ENCODE results near the gene G3BP2.

Gene G3BP2

DNA sequence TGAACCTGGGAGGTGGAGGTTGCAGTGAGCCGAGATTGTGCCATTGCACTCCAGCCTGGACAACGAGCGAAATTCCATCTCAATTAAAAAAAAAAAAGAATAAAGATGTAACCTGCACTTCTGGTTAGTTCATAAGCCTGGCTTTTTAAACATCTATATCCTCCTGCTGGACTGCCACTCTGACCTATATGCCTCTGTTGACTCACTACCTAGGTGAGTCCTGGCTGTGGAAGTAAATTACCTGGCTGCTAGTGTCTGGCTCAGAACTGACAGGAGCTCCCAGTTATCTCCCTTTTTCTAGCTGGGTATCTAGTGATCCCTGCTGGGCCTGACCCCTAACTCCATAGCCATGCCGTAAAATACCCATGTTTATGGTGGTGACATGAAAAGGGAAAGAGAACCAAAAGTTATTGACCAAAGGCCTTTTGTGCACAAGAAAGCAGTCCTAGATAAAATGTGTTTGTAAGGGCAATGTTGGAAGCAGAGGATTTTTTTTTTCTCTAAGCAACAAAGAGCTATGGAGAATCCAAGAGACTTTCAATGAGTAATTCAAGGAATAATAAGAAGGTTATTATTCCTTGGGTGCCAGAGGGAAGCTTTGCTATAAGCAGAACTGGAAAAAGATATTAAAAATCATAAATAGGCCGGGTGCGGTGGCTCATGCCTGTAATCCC, 10.4 kb upstream of the G3BP2 start:
- Histone ChIP-seq H3K27ac (ENCODE audit: low read depth, low read length) (no peak overlapping the region), H3K4me3 (ENCODE audit: low read length) (no peak overlapping the region), H3K4ac (ENCODE audit: low read depth, low read length) (no peak overlapping the region), H2BK120ac (ENCODE audit: low read depth, low read length) (no peak overlapping the region), H4K5ac (ENCODE audit: low read length) (no peak overlapping the region), H2BK5ac (ENCODE audit: low read length) (no peak overlapping the region), H3K56ac (ENCODE audit: low read length) (no peak overlapping the region), H3K4me1 (ENCODE audit: control insufficient read depth, low read depth, low read length) (no peaks in the 10 kb centered on the region), H3K9ac (ENCODE audit: low read length) (no peak overlapping the region), H3K4me2 (ENCODE audit: low read length) (no peak overlapping the region), H4K8ac (ENCODE audit: low read depth, low read length) (no peak overlapping the region), H3K79me2 (ENCODE audit: control insufficient read depth, insufficient read depth, low read length) (no peaks in the 10 kb centered on the region), H3K36me3 (ENCODE audit: control insufficient read depth, insufficient read depth, low read length) (no peaks in the 10 kb centered on the region), H3K79me1 (ENCODE audit: low read length) (no peaks in the 10 kb centered on the region), H3K18ac (ENCODE audit: low read length) (no peak overlapping the region), H2BK15ac (replicated peaks; ENCODE audit: low read depth) (no peak overlapping the region), H3K23ac (ENCODE audit: low read length) (no peak overlapping the region), H2AK5ac (ENCODE audit: low read length) (no peak overlapping the region), H3K27me3 (ENCODE audit: insufficient read depth, low read length, poor library complexity) (no peaks in the 10 kb centered on the region)
- no peak for DNase-seq
- no CpG with 5 or more reads among the region's 6 CpGs for WGBS (ENCODE audit: extremely low coverage, insufficient coverage, low lambda C conversion rate)

DNA sequence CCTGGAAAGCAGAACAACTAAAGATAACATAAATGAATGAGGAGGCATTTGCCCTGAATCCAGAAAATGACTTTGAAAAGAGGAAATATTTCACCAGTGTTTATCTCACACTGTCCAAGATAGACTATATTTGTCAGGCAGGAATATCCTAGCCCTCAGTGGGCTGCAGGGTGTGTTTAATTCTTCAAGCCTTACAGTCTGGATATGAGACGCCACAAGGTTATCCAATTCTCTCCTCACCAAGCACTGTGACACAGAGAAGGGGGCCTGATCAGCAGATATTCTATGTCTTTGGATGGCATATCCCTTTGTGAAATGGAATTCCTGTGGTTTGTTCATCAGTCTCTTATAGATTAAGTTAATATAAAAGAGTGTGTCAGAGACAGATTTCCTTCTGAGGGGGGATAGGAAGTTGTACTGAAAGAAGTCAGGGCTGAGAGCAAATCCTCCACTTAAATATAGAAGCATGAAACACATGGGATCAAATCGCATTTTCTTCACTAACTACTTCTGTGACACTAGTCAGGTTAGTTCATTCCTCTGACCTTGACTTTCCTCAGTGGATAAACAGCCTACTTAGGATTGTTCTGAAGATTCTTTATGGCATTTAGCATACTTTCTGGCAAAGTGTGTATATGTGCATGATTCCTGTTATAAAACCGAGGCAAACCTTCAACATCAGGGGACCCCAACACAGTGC, 6.8 kb upstream of the G3BP2 start:
- no peak for DNase-seq
- no peak overlapping the region for H4K5ac ChIP-seq (ENCODE audit: low read length)
- H3K4ac ChIP-seq (ENCODE audit: low read depth, low read length): no peak overlapping the region
- no peaks in the 10 kb centered on the region for H3K36me3 ChIP-seq (ENCODE audit: control insufficient read depth, insufficient read depth, low read length)
- H2BK120ac ChIP-seq (ENCODE audit: low read depth, low read length): no peak overlapping the region
- no peak overlapping the region for H2BK15ac ChIP-seq (replicated peaks; ENCODE audit: low read depth)
- no peak overlapping the region for H4K8ac ChIP-seq (ENCODE audit: low read depth, low read length)
- no peak overlapping the region for H3K18ac ChIP-seq (ENCODE audit: low read length)
- H3K27me3 ChIP-seq (ENCODE audit: insufficient read depth, low read length, poor library complexity): no peaks in the 10 kb centered on the region
- H3K27ac ChIP-seq (ENCODE audit: low read depth, low read length): no peak overlapping the region
- H2BK5ac ChIP-seq (ENCODE audit: low read length): no peak overlapping the region
- no peaks in the 10 kb centered on the region for H3K79me2 ChIP-seq (ENCODE audit: control insufficient read depth, insufficient read depth, low read length)
- no peak overlapping the region for H3K4me2 ChIP-seq (ENCODE audit: low read length)
- H3K9ac ChIP-seq (ENCODE audit: low read length): no peak overlapping the region
- H2AK5ac ChIP-seq (ENCODE audit: low read length): no peak overlapping the region
- no peak overlapping the region for H3K4me3 ChIP-seq (ENCODE audit: low read length)
- no peak overlapping the region for H3K56ac ChIP-seq (ENCODE audit: low read length)
- H3K4me1 ChIP-seq (ENCODE audit: control insufficient read depth, low read depth, low read length): no peaks in the 10 kb centered on the region
- H3K79me1 ChIP-seq (ENCODE audit: low read length): no peaks in the 10 kb centered on the region
- H3K23ac ChIP-seq (ENCODE audit: low read length): no peak overlapping the region
- no CpG with 5 or more reads among the region's 3 CpGs for WGBS (ENCODE audit: extremely low coverage, insufficient coverage, low lambda C conversion rate)

DNA sequence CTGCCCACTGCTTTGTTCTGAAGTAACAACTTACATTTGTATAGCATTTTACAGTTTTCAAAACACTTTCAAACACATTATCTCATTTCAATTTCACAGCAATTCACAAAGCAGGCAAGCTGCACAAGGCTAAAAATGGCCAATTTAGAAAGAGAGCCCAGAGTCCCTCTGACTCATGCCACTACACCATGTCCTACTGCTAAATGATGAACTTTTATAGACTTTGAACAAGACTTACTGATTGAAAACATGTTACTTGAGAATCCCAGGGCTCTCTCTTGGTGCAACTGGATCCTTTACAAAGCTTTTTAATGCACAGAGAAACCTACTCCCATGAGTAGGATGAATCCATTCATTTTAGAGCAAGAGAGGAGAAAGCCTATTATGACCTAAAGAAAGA, 5.8 kb upstream of the G3BP2 start:
- Histone ChIP-seq H2BK120ac (ENCODE audit: low read depth, low read length) (no peak overlapping the region), H3K4ac (ENCODE audit: low read depth, low read length) (no peak overlapping the region), H2AK5ac (ENCODE audit: low read length) (no peak overlapping the region), H3K56ac (ENCODE audit: low read length) (no peak overlapping the region), H3K4me3 (ENCODE audit: low read length) (no peak overlapping the region), H3K79me1 (ENCODE audit: low read length) (no peaks in the 10 kb centered on the region), H3K79me2 (ENCODE audit: control insufficient read depth, insufficient read depth, low read length) (no peaks in the 10 kb centered on the region), H3K36me3 (ENCODE audit: control insufficient read depth, insufficient read depth, low read length) (no peaks in the 10 kb centered on the region), H3K9ac (ENCODE audit: low read length) (no peak overlapping the region), H3K27ac (ENCODE audit: low read depth, low read length) (no peak overlapping the region), H4K5ac (ENCODE audit: low read length) (no peak overlapping the region), H3K4me2 (ENCODE audit: low read length) (no peak overlapping the region), H3K23ac (ENCODE audit: low read length) (no peak overlapping the region), H2BK15ac (replicated peaks; ENCODE audit: low read depth) (no peak overlapping the region), H2BK5ac (ENCODE audit: low read length) (no peak overlapping the region), H4K8ac (ENCODE audit: low read depth, low read length) (no peak overlapping the region), H3K4me1 (ENCODE audit: control insufficient read depth, low read depth, low read length) (no peaks in the 10 kb centered on the region), H3K27me3 (ENCODE audit: insufficient read depth, low read length, poor library complexity) (no peaks in the 10 kb centered on the region), H3K18ac (ENCODE audit: low read length) (no peak overlapping the region)
- no peak for DNase-seq

DNA sequence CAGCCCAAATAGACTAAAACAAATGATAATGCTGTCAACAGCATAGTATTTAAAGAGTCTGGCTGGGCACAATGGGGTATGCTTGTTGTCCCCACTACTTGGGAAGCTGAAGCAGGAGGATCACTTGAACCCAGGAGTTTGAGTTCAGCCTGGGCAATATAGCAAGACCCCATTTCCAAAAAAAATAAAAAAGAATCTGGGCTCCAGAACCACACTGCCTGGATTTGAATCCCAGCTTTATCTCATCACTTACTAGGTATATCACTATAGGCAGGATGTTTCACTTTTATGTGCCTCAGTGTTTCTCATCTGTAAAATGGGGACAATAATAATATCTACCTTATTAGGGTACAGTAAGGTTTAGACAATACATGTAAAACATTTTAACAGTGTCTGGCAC, 5.3 kb upstream of the G3BP2 start:
- no peaks in the 10 kb centered on the region for H3K27me3 ChIP-seq (ENCODE audit: insufficient read depth, low read length, poor library complexity)
- no peak overlapping the region for H2BK15ac ChIP-seq (replicated peaks; ENCODE audit: low read depth)
- H3K4me3 ChIP-seq (ENCODE audit: low read length): no peak overlapping the region
- H3K4me1 ChIP-seq (ENCODE audit: control insufficient read depth, low read depth, low read length): no peaks in the 10 kb centered on the region
- no peaks in the 10 kb centered on the region for H3K79me2 ChIP-seq (ENCODE audit: control insufficient read depth, insufficient read depth, low read length)
- H3K4me2 ChIP-seq (ENCODE audit: low read length): no peak overlapping the region
- no peak overlapping the region for H3K18ac ChIP-seq (ENCODE audit: low read length)
- no peaks in the 10 kb centered on the region for H3K79me1 ChIP-seq (ENCODE audit: low read length)
- no peak overlapping the region for H3K23ac ChIP-seq (ENCODE audit: low read length)
- H2AK5ac ChIP-seq (ENCODE audit: low read length): no peak overlapping the region
- no peak overlapping the region for H4K8ac ChIP-seq (ENCODE audit: low read depth, low read length)
- H4K5ac ChIP-seq (ENCODE audit: low read length): no peak overlapping the region
- H3K36me3 ChIP-seq (ENCODE audit: control insufficient read depth, insufficient read depth, low read length): no peaks in the 10 kb centered on the region
- no peak overlapping the region for H3K9ac ChIP-seq (ENCODE audit: low read length)
- H3K56ac ChIP-seq (ENCODE audit: low read length): no peak overlapping the region
- no peak overlapping the region for H3K27ac ChIP-seq (ENCODE audit: low read depth, low read length)
- no peak overlapping the region for H2BK5ac ChIP-seq (ENCODE audit: low read length)
- H2BK120ac ChIP-seq (ENCODE audit: low read depth, low read length): no peak overlapping the region
- no peak overlapping the region for H3K4ac ChIP-seq (ENCODE audit: low read depth, low read length)
- DNase-seq: no peak

DNA sequence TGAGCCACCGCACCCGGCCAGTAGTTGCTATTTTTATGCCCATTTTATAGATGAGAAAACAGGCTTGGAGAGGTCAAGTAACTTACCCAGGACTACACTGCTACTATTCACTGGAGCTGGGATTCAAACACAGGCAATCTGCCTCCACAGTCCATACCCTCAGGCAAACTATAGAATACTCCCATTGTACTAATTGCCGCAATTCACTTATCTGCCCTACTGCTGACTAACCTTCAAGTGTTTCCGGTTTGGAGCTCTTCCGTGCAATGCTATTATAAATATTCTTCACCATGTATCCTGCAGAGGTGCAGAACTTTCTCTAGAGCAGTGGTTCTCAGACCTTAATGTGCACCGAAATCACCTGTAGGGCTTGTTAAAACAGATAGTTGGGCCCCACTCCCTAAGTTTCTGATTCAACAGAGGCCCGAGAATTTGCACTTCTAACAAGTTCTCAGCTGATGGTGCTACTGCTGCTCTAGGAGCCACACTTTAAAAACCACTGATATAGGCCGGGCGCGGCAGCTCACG, 1.9 kb upstream of the G3BP2 start:
- no peaks in the 10 kb centered on the region for H3K79me1 ChIP-seq (ENCODE audit: low read length)
- H3K4me1 ChIP-seq (ENCODE audit: control insufficient read depth, low read depth, low read length): peaks cover 2% of the 10 kb centered on the region
- no peak overlapping the region for H3K4me3 ChIP-seq (ENCODE audit: low read length)
- H3K4me2 ChIP-seq (ENCODE audit: low read length): no peak overlapping the region
- no peaks in the 10 kb centered on the region for H3K27me3 ChIP-seq (ENCODE audit: insufficient read depth, low read length, poor library complexity)
- H2AK5ac ChIP-seq (ENCODE audit: low read length): no peak overlapping the region
- H3K9ac ChIP-seq (ENCODE audit: low read length): no peak overlapping the region
- peaks cover 28% of the 10 kb centered on the region for H3K79me2 ChIP-seq (ENCODE audit: control insufficient read depth, insufficient read depth, low read length)
- H2BK15ac ChIP-seq (replicated peaks; ENCODE audit: low read depth): no peak overlapping the region
- no peak for DNase-seq
- no peak overlapping the region for H3K4ac ChIP-seq (ENCODE audit: low read depth, low read length)
- no peak overlapping the region for H2BK5ac ChIP-seq (ENCODE audit: low read length)
- H4K8ac ChIP-seq (ENCODE audit: low read depth, low read length): no peak overlapping the region
- H3K18ac ChIP-seq (ENCODE audit: low read length): no peak overlapping the region
- no peak overlapping the region for H3K23ac ChIP-seq (ENCODE audit: low read length)
- no peak overlapping the region for H3K27ac ChIP-seq (ENCODE audit: low read depth, low read length)
- H3K36me3 ChIP-seq (ENCODE audit: control insufficient read depth, insufficient read depth, low read length): no peaks in the 10 kb centered on the region
- no peak overlapping the region for H3K56ac ChIP-seq (ENCODE audit: low read length)
- H4K5ac ChIP-seq (ENCODE audit: low read length): no peak overlapping the region
- WGBS (ENCODE audit: extremely low coverage, insufficient coverage, low lambda C conversion rate): no CpG with 5 or more reads among the region's 11 CpGs
- no peak overlapping the region for H2BK120ac ChIP-seq (ENCODE audit: low read depth, low read length)

DNA sequence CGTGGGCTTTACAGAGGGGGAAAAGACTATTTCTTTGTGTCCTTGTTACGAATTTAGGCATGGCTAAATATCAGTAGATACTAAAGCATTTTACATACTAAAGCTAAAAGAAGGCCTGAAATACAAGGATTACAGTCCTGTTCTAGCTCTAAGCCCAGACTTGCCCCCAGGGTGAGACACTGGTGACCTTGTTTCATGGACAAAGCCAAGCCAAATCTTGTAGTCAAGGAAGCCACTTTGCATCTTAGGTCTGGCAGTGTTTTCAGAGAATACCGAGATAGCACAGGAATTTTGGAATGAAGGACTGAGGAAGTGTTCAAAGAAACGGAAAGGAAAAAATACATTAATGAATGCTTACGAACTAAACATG, 733 bp upstream of the G3BP2 start:
- no peak overlapping the region for H2BK5ac ChIP-seq (ENCODE audit: low read length)
- peak overlapping the region; percentile 87 for H3K27ac ChIP-seq (ENCODE audit: low read depth, low read length)
- peaks cover 39% of the 10 kb centered on the region for H3K79me2 ChIP-seq (ENCODE audit: control insufficient read depth, insufficient read depth, low read length)
- H3K79me1 ChIP-seq (ENCODE audit: low read length): no peaks in the 10 kb centered on the region
- H3K18ac ChIP-seq (ENCODE audit: low read length): peak overlapping the region; percentile 29
- no peak overlapping the region for H2BK15ac ChIP-seq (replicated peaks; ENCODE audit: low read depth)
- H3K36me3 ChIP-seq (ENCODE audit: control insufficient read depth, insufficient read depth, low read length): no peaks in the 10 kb centered on the region
- peaks cover 4% of the 10 kb centered on the region for H3K4me1 ChIP-seq (ENCODE audit: control insufficient read depth, low read depth, low read length)
- peak overlapping the region; percentile 62 for H3K9ac ChIP-seq (ENCODE audit: low read length)
- peak; percentile 76 for DNase-seq
- H3K56ac ChIP-seq (ENCODE audit: low read length): peak overlapping the region; percentile 46
- H2BK120ac ChIP-seq (ENCODE audit: low read depth, low read length): no peak overlapping the region
- no peak overlapping the region for H3K23ac ChIP-seq (ENCODE audit: low read length)
- H3K27me3 ChIP-seq (ENCODE audit: insufficient read depth, low read length, poor library complexity): no peaks in the 10 kb centered on the region
- H2AK5ac ChIP-seq (ENCODE audit: low read length): no peak overlapping the region
- peak overlapping the region; percentile 15 for H4K8ac ChIP-seq (ENCODE audit: low read depth, low read length)
- no peak overlapping the region for H3K4me3 ChIP-seq (ENCODE audit: low read length)
- H3K4ac ChIP-seq (ENCODE audit: low read depth, low read length): no peak overlapping the region
- WGBS (ENCODE audit: extremely low coverage, insufficient coverage, low lambda C conversion rate): no CpG with 5 or more reads among the region's 5 CpGs
- no peak overlapping the region for H4K5ac ChIP-seq (ENCODE audit: low read length)
- peak overlapping the region; percentile 52 for H3K4me2 ChIP-seq (ENCODE audit: low read length)

Measured in mesendoderm (in vitro differentiated cells).